ENCODE measurements around the gene NDUFC1. TPM values are rescaled to one million over a fixed set of nuclear protein-coding genes. Genes with fewer than 3 reads are reported as not detected.

The NDUFC1 gene
- 40.5 and 46.1 TPM in 2 replicates for total RNA-seq

GRCh38 chr4:139301821-139302611 is at the start of gene NDUFC1:
NDUFC1 (minus strand) TSS chr4:139302477; CDS start chr4:139295798, 6,679 bp downstream.

GRCh38 chr4:139301113-139301820 is 1.0 kb downstream of the NDUFC1 start, which contains the start of gene NAA15:
NAA15 (plus strand) TSS chr4:139301505; CDS start chr4:139301778, 273 bp downstream.

GRCh38 chr4:139279760-139280620 is 22.3 kb downstream of the NDUFC1 start, which contains the start of gene MGARP:
MGARP (minus strand) TSS chr4:139280225; CDS start chr4:139280158, 67 bp downstream.

Small RNA genes within 50 kb of the gene (small RNA-seq; reads per million reads assigned to genes)
- gene RNU6-1074P (not detected), gene RNU6-1214P (not detected)

Other genes starting within 250 kb of the NDUFC1 start
- 39.8 and 45.8 TPM in 2 replicates for gene ELF2, start 125.3 kb downstream of the NDUFC1 start, total RNA-seq
- 2.8 and 18.0 TPM in 2 replicates for gene MGARP, start 22.3 kb downstream of the NDUFC1 start, total RNA-seq
- 44.4 and 51.6 TPM in 2 replicates for gene NAA15, start 972 bp downstream of the NDUFC1 start, total RNA-seq
- gene RAB33B, start 151.6 kb upstream of the NDUFC1 start, total RNA-seq: 24.6 and 35.3 TPM in 2 replicates